Measurements from ENCODE around the gene DHRS9.

Gene DHRS9

DNA sequence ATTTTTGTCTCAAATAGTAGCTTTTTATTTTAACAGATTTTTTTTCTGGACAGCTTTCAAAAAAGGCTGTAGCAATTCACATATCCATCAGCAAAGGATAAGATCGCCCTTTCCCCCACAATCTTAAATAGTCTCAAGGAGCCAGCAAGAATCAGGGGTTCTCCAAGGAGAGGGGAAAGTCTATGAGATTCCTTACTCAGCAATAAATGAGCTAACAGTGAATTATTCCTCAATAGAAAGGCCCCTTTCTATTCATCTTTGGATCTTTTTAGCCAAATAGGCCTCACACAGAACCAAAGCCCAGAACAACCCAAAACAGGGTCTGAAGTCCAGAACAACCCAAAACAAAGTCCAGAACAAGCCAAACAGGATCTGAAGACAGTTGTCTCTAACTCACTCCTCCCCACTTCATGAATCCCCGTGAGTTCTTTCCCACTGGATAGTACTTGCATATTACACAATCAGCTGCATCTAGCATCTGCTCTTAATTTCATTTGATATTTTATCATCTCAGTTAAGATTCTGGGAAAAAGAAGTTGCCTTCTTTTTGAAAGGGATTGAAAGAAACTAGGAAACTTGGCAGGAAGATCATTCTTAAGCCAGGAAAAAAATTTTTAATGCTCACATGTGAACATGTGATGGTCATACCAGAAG is 3.4 kb upstream of the DHRS9 start:
- DNase-seq (ENCODE audit: low read depth in 2 of 2): no peak

GRCh38 chr2:169066897-169067296 is 2.5 kb upstream of the DHRS9 start:
- no peak for DNase-seq (ENCODE audit: low read depth in 2 of 2)

DNA sequence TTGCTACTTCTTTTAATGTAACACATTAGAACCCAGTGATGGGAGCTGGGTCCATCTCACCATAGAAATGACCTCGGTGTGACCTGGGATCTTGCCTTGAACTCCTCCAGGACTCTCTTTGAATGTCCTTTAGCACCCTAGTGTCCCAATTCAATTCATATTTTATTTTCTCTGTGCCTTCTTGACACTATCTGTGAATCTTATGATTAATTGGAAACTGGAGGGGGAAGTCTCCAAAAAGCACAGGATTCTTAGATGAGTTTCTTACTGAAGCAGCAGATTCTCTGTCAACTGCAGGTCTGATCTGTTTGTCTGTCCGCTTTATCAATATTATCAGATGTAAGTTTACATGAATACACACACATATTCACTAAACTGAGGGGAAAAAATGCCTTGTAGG is 470 bp downstream of the DHRS9 start:
- no peak for DNase-seq (ENCODE audit: low read depth in 2 of 2)

DNA sequence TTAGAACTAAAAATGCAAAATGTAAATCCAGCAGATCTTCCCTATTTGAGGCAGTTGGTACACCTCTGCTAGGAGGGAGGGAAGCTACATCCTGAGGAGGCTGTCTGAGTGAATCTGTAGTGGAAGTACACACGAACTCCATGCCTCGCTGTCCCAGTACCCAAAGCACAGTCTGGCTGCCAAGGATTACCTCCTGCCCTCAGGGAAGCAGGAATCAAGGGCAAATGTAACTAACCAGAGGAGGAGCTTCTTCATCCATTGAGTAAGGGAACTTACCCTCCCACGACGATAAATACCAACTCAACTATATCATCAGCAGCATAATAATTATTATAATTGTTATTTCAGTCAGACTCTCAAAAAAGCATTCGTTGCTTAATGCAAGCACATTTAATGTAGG is 2.1 kb downstream of the DHRS9 start:
- no peak for DNase-seq (ENCODE audit: low read depth in 2 of 2)

DNA sequence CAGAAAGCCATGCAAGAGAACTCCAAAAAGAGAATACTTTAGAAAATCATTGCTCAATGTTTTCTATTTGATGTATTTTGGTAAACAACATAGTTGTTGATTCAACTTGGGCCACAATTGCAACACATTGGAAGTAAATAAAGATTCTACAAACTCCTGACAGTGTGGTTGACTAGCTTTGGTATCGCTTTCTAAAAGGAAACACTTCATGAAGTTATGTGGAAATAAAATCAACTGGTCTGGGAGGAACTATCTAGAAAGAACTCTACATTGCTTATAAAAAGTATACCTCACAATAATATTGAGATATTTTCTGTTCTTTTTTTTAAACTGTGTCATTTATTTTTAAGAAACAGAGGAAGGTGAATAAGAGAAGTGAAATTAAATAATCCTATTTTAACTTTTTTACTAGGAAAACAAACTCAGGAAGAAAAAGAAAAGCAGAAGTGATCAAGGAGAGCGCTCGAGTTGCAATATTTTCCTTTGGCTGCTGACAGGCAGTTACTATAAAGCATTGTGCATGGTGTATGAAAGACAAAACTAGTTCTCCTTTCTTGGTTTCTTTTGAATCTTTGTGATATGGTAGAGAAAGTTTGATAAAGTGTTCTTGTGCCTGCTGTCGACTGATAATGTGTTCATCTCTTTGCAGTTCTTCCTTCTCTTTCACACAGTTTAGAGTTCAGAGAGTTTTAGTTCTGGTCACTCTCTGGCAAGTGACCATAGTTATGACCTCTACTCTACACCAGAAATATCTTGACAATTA is 3.0 kb downstream of the DHRS9 start:
- DNase-seq (ENCODE audit: low read depth in 2 of 2): no peak

DNA sequence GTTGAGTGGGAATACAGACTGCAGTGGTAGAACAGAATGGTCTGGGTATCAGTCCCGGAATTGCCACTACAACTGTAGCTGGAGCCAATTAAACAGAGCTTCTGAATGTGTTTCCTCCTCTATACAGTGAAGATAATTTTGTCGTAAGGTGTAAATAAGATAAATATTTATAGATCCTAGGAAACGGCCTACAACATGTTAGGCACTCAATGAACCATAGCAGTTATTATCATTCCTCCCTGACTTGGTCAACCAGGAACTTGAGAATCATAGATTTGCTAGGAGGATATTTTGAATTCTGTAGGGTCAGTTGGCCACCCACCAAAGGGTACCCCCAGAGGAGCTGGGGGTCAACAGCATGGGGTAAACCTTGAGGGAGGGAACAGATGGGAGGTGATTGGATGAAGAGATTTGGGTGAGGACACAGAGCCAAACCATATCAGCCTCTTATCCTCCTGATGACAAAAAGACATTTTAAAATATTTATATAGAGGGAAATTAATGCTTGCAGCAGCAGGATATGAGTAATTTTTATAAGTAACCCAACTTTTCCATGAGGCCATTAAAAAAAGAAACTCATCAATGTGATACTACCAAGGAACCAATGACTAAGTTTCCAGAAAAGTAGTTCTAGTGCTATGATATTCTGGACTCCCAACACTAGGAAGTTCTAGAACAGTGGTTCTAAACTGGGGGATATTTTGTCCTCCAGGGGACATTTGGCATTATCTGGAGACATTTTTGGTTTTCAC is 4.0 kb downstream of the DHRS9 start:
- DNase-seq (ENCODE audit: low read depth in 2 of 2): no peak

GRCh38 chr2:169073963-169074751 is 4.8 kb downstream of the DHRS9 start:
- DNase-seq (ENCODE audit: low read depth in 2 of 2): no peak

- DNase-seq (ENCODE audit: low read depth in 2 of 2): no peak
These were observed 8.4 kb downstream of the DHRS9 start for GRCh38 chr2:169077674-169078240.

DNA sequence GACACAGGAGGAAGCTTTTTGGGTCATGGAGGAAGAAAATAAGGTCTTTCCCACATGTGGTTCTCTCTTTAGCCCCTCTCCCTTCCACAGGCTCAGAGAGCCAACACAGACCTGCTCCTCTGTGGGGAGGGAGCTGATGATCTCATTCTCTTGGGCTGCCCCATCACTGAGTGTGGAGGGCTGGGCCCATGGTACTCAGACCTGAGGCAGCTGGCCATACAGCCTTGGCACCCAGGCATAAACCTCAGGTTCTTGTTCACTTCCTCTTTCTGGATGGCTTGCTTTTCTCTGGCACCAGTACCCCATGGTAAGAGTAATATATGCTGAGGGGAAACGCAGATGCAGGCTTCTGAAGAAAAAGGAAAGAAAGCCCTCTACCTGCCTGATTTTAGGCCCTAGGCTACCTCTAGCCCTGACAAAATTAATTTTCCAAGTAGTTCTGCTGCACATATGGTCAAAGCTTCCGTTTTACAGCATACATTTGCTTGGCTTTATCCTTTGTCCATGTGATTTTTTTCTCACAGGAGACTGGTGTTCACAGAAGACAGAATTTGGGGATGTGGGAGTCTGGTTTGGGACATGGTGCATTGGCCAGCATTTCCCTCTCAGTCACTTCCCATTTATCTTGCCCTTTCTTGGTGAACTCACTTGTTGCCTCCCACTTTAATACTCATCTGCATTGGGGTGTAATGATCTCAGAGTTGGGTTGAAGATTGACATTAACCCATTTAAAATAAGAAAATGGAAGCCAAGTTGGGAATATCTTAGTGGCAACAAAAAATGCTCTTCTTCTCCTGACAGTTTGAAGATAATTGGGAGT is 11.1 kb downstream of the DHRS9 start:
- no peak for DNase-seq (ENCODE audit: low read depth in 2 of 2)

- no peak for DNase-seq (ENCODE audit: low read depth in 2 of 2)
These were observed 12.2 kb downstream of the DHRS9 start for GRCh38 chr2:169081551-169081950.

DNA sequence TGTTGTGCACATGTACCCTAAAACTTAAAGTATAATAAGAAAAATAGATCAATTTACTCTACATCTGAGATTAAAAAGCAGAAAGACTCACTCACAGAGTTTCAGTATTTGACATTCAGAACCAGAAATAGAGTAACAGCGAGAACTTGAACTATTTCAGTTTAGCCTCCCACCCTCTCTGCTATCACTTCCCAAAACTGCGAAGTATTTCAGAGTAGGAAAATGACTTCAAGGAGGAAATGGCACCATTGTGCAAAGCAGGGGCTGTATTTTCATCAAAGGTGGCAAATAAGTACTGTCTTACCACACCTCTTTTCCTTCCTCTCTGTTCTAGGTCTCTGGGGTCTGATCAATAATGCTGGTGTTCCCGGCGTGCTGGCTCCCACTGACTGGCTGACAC is 13.6 kb downstream of the DHRS9 start:
- DNase-seq (ENCODE audit: low read depth in 2 of 2): no peak

DNA sequence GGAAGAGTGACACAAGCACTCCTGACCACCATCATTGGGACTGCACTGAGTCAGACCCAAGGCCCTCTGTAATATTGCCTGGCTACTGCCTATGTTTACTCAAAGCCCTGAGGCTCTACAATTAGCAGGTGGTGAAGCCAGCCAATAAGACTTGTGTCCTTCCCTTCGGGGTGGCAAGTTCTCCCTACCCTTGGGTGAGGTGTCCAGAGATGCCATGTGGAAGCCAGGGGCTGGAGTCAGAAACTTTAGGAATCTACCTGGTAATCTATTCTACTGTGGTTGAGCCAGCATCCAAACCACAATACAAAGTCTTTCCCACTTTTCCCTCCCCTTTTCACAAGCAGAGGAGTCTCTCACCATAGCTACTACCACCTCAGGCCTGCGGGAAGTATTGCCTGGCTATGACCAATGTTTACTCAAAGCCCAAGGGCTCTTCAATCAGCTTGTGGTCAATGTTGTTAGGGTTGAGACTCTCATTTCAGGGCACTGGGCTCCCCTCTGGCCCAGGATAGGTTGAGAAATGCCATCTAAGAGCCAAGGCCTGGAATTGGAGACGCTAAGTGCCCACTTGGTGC is 17.6 kb downstream of the DHRS9 start:
- DNase-seq (ENCODE audit: low read depth in 2 of 2): no peak

DNA sequence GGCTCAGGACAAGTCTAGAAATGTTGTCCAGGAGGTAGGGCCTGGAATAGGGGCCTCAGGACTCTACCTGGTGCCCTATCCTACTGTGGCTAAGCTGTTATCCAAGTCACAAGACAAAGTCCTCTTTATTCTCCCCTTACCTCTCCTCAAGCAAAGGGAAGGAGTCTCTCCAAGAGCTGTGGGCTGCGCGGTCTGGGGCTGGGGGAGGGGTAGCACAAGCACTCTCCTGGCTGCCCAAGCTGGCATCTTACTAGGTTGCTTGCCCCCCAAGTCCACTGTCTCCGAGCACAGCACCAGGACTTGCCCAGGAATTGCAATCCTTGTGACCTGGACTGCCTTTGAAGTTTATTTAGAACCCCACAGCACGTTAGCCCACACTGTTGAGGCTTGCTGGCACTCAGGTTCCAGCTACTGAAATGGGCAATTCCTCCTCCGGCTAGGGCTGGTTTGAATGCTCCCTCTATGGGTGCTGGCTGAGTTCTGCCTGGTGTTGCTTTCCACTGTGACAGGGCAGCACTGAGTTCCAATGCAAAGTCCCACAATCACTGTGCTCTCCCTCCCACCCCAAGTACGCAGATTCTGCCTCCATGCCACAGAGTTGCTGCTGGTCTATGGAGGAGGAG is 18.5 kb downstream of the DHRS9 start:
- DNase-seq (ENCODE audit: low read depth in 2 of 2): no peak

DNA sequence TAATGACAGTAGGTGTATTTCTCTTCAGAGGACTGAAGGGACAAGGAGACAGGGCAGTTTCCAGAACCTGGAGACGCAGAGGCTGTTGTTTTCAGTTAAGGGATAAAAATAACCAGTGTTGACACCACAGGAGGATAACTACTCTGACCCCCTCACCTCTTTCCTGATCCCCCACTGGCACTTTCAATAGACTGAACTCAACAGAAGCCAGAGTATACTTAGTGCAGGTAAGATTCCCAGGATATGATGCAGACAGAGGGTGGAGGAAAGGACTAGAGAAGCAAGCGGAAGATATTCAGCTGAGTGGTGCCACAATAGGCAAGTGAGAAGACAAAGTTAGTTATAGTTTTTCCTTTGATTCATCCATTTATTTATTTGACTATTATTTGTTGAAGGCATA is 19.8 kb downstream of the DHRS9 start:
- DNase-seq (ENCODE audit: low read depth in 2 of 2): no peak

- DNase-seq (ENCODE audit: low read depth in 2 of 2): no peak
These were observed 20.9 kb downstream of the DHRS9 start for GRCh38 chr2:169090133-169090820.

GRCh38 chr2:169091256-169091655 is 21.9 kb downstream of the DHRS9 start:
- DNase-seq (ENCODE audit: low read depth in 2 of 2): no peak

- DNase-seq (ENCODE audit: low read depth in 2 of 2): no peak
These were observed 22.6 kb downstream of the DHRS9 start for GRCh38 chr2:169091761-169092519.

DNA sequence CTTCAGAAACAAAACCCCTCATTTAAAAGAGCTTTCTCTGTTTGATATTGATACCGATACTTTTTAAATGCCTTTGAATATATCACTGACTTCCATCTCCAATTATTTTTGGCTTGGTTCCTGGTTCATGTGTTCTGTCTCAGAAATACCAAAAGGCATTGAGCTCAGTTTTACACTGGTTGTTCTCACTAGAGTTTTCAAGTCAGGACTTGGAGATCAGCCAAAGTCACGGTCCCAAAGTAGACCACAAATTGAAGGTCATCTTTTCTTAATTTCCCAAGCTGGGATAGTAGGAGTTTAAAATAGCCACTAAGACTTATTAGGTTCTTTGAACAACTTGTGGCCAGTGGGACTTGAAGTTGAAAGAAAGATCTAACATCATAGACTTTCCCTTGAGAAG is 24.2 kb downstream of the DHRS9 start:
- no peak for DNase-seq (ENCODE audit: low read depth in 2 of 2)

- no peak for DNase-seq (ENCODE audit: low read depth in 2 of 2)
These were observed 25.3 kb downstream of the DHRS9 start for GRCh38 chr2:169094676-169095075.
